ENCODE results near the gene SDK1. TPM values are rescaled to one million over a fixed set of nuclear protein-coding genes. Genes with fewer than 3 reads are reported as not detected.
"Not testable (repeated sequence)": the region's sequence is repeated elsewhere in the genome, so short reads cannot be mapped to it uniquely, and the experiment has no call there.

The SDK1 gene
- total RNA-seq, 1 experiment from 2014 or later: 9.3 TPM

DNA sequence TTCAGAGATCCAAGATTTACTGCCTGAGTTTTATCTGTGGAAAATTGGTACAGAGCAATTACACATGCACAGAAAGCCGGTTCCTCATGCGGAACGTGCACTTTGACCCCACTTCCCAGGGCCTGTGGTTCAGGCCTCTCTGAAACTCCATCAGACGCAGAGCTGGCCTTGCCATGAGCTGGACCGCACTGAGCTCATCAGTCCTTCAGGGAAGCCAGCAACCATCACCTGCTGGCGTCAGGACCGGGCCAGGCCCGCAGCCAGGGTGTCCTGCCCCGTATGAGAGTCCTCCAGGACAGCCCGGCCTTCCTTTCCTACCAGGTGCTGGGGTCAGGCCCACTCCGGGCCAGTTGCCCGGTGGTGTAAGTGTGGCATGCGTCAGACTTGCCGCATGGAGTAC, 934.5 kb downstream of the SDK1 start:
- POLR2A ChIA-PET: no interaction called here
- H3K4me3 Mint-ChIP-seq: no peak overlapping the region
- no peaks in the 10 kb centered on the region for H3K36me3 Mint-ChIP-seq
- no peaks in the 10 kb centered on the region for H3K9me3 Mint-ChIP-seq
- DNase-seq (ENCODE audit: low spot score) (peak; percentile 4), ATAC-seq (no peak)
- H3K27ac Mint-ChIP-seq: no peak overlapping the region
- peaks cover 18% of the 10 kb centered on the region for H3K4me1 Mint-ChIP-seq
- no peak for TF ChIP-seq GABPB1 (CRISPR knock-in tag; IDR thresholded peaks at IDR 0.05)
- TF ChIP-seq FOXP1 (CRISPR knock-in tag; IDR thresholded peaks at IDR 0.05; ENCODE audit: borderline replicate concordance): no peak
- TF ChIP-seq EMX1 (CRISPR knock-in tag; IDR thresholded peaks at IDR 0.05): no peak
- no peak for TF ChIP-seq NFYB (CRISPR knock-in tag; conservative IDR thresholded peaks at IDR 0.05; ENCODE audit: low read depth)
- TF ChIP-seq RELA (CRISPR knock-in tag; IDR thresholded peaks at IDR 0.05; ENCODE audit: borderline replicate concordance): no peak
- TF ChIP-seq ELF4 (CRISPR knock-in tag; IDR thresholded peaks at IDR 0.05; ENCODE audit: low read depth): no peak
- CTCF ChIA-PET: interaction anchor here (1.0 kb wide), 1 partner anchor 9 kb away, joined by 5 read pairs; no protein-coding TSS in a partner anchor
- no peaks in the 10 kb centered on the region; the same call in 1 of the 2 replicates for H3K27me3 Mint-ChIP-seq (ENCODE audit: low read depth)

DNA sequence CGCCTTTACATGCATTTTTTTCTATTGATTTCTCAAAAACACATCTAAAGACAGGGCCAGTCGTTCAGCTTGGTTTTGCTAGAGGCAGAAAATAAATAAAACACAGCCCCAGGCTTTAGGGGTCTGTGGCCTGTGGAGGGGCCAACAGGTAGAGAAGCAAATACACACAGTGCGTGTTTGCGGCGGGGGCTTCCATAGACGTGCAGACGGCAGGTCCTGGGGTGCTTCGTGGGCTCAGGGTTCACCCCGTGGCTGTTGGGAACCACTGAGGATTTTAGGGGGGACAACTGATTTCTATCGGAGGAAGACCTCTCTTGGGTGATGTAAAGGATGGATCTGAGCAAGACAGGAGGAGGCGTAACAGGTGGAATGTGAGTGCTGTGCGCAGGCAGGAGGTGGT, 935.3 kb downstream of the SDK1 start:
- Mint-ChIP-seq H3K27me3 (ENCODE audit: low read depth) (no peaks in the 10 kb centered on the region; the same call in 1 of the 2 replicates), H3K27ac (no peak overlapping the region), H3K4me3 (no peak overlapping the region), H3K36me3 (no peaks in the 10 kb centered on the region), H3K4me1 (peaks cover 23% of the 10 kb centered on the region), H3K9me3 (no peaks in the 10 kb centered on the region)
- ChIA-PET CTCF (interaction anchor here (1.0 to 1.1 kb wide), 1 partner anchor 10 kb away, joined by 3 to 5 read pairs; no protein-coding TSS in a partner anchor), POLR2A (no interaction called here)
- TF ChIP-seq MYBL2 (CRISPR knock-in tag; IDR thresholded peaks at IDR 0.05): no peak
- DNase-seq (ENCODE audit: low spot score) (no peak), ATAC-seq (no peak)

DNA sequence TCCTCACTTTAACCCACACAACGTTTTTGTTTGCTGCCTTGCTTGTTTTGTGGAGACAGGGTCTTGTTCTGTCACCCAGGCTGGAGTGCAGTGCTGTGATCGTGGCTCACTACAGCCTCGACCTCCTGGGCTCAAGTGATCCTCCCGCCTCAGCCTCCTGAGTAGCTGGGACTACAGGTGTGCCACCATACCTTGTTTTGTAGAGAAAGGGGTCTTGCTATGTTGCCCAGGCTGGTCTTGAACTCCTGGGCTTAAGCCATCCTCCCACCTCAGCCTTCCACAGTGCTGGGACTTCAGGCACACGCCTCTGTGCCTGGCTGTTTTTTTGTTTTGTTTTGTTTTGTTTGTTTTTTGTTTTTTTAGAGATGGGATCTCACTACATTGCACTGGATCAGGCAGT, 935.8 kb downstream of the SDK1 start:
- DNase-seq (ENCODE audit: low spot score); ATAC-seq; H3K36me3 Mint-ChIP-seq; H3K4me3 Mint-ChIP-seq; H3K9me3 Mint-ChIP-seq; H3K27me3 Mint-ChIP-seq (ENCODE audit: low read depth); H3K27ac Mint-ChIP-seq; POLR2A ChIA-PET: not testable (repeated sequence)
- CTCF ChIA-PET: interaction anchor here (1.1 kb wide), 1 partner anchor 10 kb away, joined by 3 read pairs; no protein-coding TSS in a partner anchor
- H3K4me1 Mint-ChIP-seq: peaks cover 28% of the 10 kb centered on the region
- TF ChIP-seq ZNF121 (CRISPR knock-in tag; IDR thresholded peaks at IDR 0.05): peak; percentile 67; the same call in 1 of the 2 replicates

DNA sequence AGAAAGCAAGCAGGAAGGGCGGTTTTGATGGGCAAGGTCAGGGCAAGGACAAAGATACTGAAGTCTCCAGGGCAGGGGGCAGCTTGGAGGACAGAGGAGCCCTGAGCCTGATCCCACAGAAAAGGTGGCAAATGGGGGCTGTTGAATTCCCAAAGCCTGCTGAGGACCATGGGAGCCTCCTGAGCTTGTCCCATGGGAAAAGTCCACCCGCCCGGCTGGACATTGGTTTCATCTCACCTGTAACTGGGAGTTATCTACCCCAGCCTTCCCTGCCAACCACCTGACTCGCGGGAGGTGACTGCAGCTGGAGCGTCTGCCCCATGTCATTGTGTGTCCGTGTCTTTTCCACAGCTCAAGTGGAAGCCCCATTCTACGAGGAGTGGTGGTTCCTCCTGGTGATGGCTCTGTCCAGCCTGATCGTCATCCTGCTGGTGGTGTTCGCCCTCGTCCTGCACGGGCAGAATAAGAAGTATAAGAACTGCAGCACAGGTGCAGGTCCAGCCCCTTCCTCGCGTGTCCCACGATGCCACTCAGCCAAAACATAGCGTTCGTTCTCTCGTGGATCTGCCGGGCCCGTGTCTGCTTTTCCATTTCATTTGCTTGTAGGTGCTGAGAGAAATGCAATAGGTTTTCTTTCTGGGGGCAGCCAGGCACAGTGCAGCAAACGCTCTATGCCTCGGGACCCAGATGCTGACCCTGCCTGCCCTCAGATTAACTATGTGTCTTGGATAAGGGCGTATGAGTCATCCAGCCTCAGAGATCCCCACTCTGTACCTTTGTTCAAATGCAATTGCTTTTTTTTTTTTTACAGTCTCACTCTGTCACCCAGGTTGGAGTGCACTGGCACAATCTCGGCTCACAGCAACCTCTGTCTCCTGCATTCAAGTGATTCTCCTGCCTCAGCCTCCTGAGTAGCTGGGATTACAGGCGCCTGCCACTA, 936.5 kb downstream of the SDK1 start:
- POLR2A ChIA-PET: no interaction called here
- Mint-ChIP-seq H3K4me1 (peaks cover 31% of the 10 kb centered on the region), H3K9me3 (no peaks in the 10 kb centered on the region), H3K4me3 (no peak overlapping the region), H3K36me3 (no peaks in the 10 kb centered on the region), H3K27ac (no peak overlapping the region), H3K27me3 (ENCODE audit: low read depth) (no peaks in the 10 kb centered on the region)
- CTCF ChIA-PET: interaction anchor here (0.6 to 1.1 kb wide), 2 partner anchors 11 to 1224 kb away, joined by 3 read pairs; no protein-coding TSS in a partner anchor
- DNase-seq (ENCODE audit: low spot score): peak; percentile 4
- no peak for ATAC-seq
- TF ChIP-seq, protein P1, sequence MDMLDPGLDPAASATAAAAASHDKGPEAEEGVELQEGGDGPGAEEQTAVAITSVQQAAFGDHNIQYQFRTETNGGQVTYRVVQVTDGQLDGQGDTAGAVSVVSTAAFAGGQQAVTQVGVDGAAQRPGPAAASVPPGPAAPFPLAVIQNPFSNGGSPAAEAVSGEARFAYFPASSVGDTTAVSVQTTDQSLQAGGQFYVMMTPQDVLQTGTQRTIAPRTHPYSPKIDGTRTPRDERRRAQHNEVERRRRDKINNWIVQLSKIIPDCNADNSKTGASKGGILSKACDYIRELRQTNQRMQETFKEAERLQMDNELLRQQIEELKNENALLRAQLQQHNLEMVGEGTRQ (CRISPR knock-in tag; IDR thresholded peaks at IDR 0.05): no peak
- TF ChIP-seq, protein P2, sequence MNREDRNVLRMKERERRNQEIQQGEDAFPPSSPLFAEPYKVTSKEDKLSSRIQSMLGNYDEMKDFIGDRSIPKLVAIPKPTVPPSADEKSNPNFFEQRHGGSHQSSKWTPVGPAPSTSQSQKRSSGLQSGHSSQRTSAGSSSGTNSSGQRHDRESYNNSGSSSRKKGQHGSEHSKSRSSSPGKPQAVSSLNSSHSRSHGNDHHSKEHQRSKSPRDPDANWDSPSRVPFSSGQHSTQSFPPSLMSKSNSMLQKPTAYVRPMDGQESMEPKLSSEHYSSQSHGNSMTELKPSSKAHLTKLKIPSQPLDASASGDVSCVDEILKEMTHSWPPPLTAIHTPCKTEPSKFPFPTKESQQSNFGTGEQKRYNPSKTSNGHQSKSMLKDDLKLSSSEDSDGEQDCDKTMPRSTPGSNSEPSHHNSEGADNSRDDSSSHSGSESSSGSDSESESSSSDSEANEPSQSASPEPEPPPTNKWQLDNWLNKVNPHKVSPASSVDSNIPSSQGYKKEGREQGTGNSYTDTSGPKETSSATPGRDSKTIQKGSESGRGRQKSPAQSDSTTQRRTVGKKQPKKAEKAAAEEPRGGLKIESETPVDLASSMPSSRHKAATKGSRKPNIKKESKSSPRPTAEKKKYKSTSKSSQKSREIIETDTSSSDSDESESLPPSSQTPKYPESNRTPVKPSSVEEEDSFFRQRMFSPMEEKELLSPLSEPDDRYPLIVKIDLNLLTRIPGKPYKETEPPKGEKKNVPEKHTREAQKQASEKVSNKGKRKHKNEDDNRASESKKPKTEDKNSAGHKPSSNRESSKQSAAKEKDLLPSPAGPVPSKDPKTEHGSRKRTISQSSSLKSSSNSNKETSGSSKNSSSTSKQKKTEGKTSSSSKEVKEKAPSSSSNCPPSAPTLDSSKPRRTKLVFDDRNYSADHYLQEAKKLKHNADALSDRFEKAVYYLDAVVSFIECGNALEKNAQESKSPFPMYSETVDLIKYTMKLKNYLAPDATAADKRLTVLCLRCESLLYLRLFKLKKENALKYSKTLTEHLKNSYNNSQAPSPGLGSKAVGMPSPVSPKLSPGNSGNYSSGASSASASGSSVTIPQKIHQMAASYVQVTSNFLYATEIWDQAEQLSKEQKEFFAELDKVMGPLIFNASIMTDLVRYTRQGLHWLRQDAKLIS (CRISPR knock-in tag; IDR thresholded peaks at IDR 0.05; ENCODE audit: borderline replicate concordance): no peak
- TF ChIP-seq ZNF138 (CRISPR knock-in tag; conservative IDR thresholded peaks at IDR 0.05): no peak
- no peak for TF ChIP-seq IRF2 (CRISPR knock-in tag; IDR thresholded peaks at IDR 0.05; ENCODE audit: borderline replicate concordance, low read depth)
- no peak for TF ChIP-seq SMAD3 (CRISPR knock-in tag; IDR thresholded peaks at IDR 0.05; ENCODE audit: borderline replicate concordance)
- no peak for TF ChIP-seq ESRRA (CRISPR knock-in tag; IDR thresholded peaks at IDR 0.05; ENCODE audit: borderline replicate concordance)
- TF ChIP-seq, protein P3, sequence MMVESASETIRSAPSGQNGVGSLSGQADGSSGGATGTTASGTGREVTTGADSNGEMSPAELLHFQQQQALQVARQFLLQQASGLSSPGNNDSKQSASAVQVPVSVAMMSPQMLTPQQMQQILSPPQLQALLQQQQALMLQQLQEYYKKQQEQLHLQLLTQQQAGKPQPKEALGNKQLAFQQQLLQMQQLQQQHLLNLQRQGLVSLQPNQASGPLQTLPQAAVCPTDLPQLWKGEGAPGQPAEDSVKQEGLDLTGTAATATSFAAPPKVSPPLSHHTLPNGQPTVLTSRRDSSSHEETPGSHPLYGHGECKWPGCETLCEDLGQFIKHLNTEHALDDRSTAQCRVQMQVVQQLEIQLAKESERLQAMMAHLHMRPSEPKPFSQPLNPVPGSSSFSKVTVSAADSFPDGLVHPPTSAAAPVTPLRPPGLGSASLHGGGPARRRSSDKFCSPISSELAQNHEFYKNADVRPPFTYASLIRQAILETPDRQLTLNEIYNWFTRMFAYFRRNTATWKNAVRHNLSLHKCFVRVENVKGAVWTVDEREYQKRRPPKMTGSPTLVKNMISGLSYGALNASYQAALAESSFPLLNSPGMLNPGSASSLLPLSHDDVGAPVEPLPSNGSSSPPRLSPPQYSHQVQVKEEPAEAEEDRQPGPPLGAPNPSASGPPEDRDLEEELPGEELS (CRISPR knock-in tag; IDR thresholded peaks at IDR 0.05): no peak
- TF ChIP-seq, protein P4, sequence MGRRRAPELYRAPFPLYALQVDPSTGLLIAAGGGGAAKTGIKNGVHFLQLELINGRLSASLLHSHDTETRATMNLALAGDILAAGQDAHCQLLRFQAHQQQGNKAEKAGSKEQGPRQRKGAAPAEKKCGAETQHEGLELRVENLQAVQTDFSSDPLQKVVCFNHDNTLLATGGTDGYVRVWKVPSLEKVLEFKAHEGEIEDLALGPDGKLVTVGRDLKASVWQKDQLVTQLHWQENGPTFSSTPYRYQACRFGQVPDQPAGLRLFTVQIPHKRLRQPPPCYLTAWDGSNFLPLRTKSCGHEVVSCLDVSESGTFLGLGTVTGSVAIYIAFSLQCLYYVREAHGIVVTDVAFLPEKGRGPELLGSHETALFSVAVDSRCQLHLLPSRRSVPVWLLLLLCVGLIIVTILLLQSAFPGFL (CRISPR knock-in tag; IDR thresholded peaks at IDR 0.05; ENCODE audit: borderline replicate concordance): no peak
- TF ChIP-seq NR2C2 (CRISPR knock-in tag; IDR thresholded peaks at IDR 0.05): no peak
- TF ChIP-seq, protein P5, sequence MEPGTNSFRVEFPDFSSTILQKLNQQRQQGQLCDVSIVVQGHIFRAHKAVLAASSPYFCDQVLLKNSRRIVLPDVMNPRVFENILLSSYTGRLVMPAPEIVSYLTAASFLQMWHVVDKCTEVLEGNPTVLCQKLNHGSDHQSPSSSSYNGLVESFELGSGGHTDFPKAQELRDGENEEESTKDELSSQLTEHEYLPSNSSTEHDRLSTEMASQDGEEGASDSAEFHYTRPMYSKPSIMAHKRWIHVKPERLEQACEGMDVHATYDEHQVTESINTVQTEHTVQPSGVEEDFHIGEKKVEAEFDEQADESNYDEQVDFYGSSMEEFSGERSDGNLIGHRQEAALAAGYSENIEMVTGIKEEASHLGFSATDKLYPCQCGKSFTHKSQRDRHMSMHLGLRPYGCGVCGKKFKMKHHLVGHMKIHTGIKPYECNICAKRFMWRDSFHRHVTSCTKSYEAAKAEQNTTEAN (CRISPR knock-in tag; IDR thresholded peaks at IDR 0.05): no peak

Measured in WTC11 (cell line).